Effector memory CD4-positive, alpha-beta T cell (primary cell): ENCODE results near the gene ZNF226.
"Not testable (repeated sequence)": the region's sequence is repeated elsewhere in the genome, so short reads cannot be mapped to it uniquely, and the experiment has no call there.

Experiments used
- DNase-seq, 3 donors: peaks; one replicate each; pipeline ENCODE4 v3.0.0-alpha.2; 2020
- H3K27ac ChIP-seq: 2 replicates; pipeline ENCODE4 v1.7.0; 2013; ENCODE audit warnings: mild to moderate bottlenecking, low read length, moderate library complexity; ENCODE audit not compliant: insufficient read depth, poor library complexity, severe bottlenecking
- H3K27me3 ChIP-seq: replicated peaks from 2 replicates; pipeline ENCODE4 v1.7.0; 2013; ENCODE audit warnings: mild to moderate bottlenecking, low read length; ENCODE audit not compliant: insufficient read depth, control insufficient read depth, poor library complexity, severe bottlenecking
- H3K36me3 ChIP-seq: 2 replicates; pipeline ENCODE4 v1.7.0; 2013; ENCODE audit warnings: mild to moderate bottlenecking, low read length, moderate library complexity; ENCODE audit not compliant: control insufficient read depth, insufficient read depth
- H3K4me1 ChIP-seq: 2 replicates; pipeline ENCODE4 v1.7.0; 2013; ENCODE audit warnings: low read length, mild to moderate bottlenecking; ENCODE audit not compliant: control insufficient read depth, insufficient read depth, poor library complexity, severe bottlenecking
- H3K4me3 ChIP-seq: 2 replicates; pipeline ENCODE4 v1.7.0; 2013; ENCODE audit warnings: low read length, low read depth, mild to moderate bottlenecking; ENCODE audit not compliant: insufficient read depth, poor library complexity, severe bottlenecking
- H3K9me3 ChIP-seq: 2 replicates; pipeline ENCODE4 v1.7.0; 2013; ENCODE audit warnings: mild to moderate bottlenecking, low read length, moderate library complexity; ENCODE audit not compliant: control insufficient read depth
- total RNA-seq, 3 donors: gene quantifications; one replicate each; lab custom pipeline; 2026; lab: John Stamatoyannopoulos, UW

The ZNF226 gene
- 10.3 to 12.2 (median 11.1) reads per million in 3 donors for total RNA-seq

DNA sequence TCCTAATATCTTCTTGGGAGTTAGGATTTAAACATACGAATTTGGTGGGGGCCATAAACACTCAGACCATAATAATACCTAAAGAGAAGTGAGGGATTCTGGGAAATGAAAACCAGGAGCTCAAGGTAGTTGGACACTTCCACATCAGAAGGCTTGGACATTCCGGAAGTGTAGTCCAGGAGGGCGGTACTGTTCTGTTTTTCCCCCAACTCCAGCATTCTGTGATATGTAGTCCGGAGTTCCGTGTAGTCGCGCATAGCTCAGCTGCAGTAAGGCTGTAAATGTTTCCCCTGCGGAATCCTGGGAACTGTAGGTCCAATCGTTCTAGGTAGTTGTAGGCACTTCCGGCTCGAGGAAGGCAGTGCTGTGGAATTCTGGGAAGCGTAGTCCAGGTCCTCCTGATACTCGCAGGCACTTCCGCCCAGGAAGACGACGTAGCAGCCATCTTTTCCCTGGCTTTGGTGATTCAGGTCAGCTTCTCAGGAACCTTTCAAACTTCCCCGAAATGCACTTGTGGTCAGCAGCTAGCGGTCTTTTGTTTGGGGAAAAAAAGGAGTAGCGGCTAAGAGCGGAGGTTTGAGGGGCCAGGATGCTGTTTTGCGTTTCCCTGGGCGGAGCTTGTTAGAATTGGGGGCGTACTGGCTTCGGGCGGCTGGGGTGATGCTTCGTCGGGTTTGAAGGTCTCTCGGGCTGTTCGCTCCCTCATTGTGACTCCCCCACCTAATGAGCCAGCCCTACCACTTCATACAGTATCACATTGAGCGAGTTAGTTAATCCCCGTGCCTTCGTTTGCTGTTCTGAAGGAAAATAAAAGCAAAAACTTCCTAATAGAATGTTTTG, at the start of gene ZNF226:
Gene ZNF226, plus strand, starts transcription at position 428 of the 840 bp plus-strand sequence. CDS start 4,981 bp downstream, outside the sequence.
- Histone ChIP-seq H3K4me1 (peaks cover 8% of the 10 kb centered on the region), H3K36me3 (peaks cover 29% of the 10 kb centered on the region), H3K9me3 (no peaks in the 10 kb centered on the region), H3K4me3 (peak within 1 kb of the TSS; percentile 87), H3K27ac (peak within 1 kb of the TSS; percentile 70), H3K27me3 (no peaks in the 10 kb centered on the region)
- peak; percentile 60 to 71 (median 70) for DNase-seq

DNA sequence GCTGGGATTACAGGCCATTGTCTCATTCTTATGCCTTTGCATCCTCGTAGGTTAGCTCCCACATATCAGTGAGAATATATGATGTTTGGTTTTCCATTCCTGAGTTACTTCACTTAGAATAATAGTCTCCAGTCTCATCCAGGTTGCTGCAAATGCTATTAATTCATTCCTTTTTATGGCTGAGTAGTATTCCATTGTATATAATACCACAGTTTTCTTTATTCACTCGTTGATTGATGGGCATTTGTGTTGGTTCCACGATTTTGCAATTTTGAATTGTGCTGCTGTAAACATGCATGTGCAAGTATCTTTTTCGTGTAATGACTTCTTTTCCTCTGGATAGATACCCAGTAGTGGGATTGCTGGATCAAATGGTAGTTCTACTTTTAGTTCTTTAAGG, 43.7 kb upstream of the ZNF226 start:
- H3K27me3 ChIP-seq, DNase-seq, H3K27ac ChIP-seq, H3K9me3 ChIP-seq, H3K4me3 ChIP-seq, H3K4me1 ChIP-seq: not testable (repeated sequence)
- peaks cover 52% of the 10 kb centered on the region for H3K36me3 ChIP-seq

GRCh38 chr19:44131955-44132354, 32.9 kb upstream of the ZNF226 start:
- Histone ChIP-seq H3K4me1 (no peaks in the 10 kb centered on the region), H3K4me3 (no peak overlapping the region), H3K27ac (no peak overlapping the region), H3K27me3 (no peaks in the 10 kb centered on the region), H3K36me3 (peaks cover 35% of the 10 kb centered on the region), H3K9me3 (peaks cover 17% of the 10 kb centered on the region)
- DNase-seq, result no peak

DNA sequence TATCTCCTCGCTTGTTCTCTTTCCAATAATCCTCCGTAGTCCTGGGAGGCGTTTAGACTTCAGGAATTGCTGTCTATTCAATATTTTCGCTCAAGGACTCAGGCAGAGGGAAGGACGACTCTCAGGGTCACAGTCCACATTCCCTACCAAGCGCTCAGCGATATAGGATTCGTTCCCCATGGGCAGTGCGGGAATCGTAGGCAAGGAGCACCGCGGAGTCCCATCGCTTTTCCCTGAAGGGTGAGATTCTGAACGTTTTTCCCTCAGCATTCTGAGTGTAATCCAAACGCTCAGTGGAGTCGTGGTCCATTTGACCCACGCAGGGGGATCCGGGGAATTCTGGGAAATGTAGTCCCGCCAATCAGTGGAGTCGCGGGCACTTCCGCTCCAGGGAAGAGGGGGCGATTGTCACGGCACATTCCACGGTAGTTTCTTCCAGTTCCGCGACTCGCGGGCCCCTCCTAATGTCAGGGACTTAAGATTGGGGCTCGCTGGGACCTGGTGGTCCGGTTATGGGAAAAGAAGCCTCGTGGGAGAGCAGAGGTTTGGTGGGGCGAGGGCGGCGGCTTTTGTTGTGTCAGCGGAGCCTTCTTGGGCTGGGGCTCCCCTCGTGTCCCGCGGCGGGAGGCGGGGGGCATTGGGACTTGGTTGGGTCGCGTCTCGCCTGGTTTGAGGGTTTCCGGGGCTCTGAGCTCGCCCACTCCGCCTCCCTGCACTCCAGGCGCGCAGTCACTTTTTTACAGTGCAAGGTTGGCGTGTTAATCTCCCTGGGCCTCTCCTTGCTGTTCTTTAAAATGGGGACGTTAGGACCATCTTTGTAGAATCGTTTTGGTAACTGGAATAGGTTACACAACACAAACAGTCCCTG, 23.5 kb upstream of the ZNF226 start, which contains the start of gene ZNF234:
Gene ZNF234, plus strand, starts transcription at position 364 of the 868 bp plus-strand sequence. CDS start 3,079 bp downstream, outside the sequence.
- Histone ChIP-seq H3K27me3 (no peaks in the 10 kb centered on the region), H3K4me3 (peak within 1 kb of the TSS; percentile 96)
- peak; percentile 42 to 55 (median 52) for DNase-seq

DNA sequence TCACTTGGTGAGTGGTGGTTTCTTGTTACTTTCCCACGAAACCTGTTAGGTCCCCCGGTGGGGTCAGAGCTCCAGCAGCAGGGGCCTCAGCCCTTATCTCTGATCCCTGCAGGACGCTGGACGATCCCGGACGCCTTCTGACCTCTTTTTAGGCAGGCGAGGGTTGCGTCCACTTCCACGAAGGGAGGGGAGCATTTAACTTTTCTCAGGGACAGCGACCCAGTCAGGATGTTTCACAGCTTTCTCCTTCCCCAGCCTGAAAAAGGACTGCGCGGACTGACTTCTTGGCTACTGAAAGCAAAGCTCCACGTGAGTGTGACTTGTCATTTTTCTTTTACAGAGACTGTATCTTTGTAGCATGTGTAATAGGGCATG, 22.9 kb upstream of the ZNF226 start:
- H3K9me3 ChIP-seq, result no peaks in the 10 kb centered on the region
- DNase-seq, result no peak
- no peak overlapping the region for H3K27ac ChIP-seq
- H3K4me1 ChIP-seq, result peaks cover 8% of the 10 kb centered on the region
- peaks cover 11% of the 10 kb centered on the region for H3K36me3 ChIP-seq
- no peaks in the 10 kb centered on the region for H3K27me3 ChIP-seq
- H3K4me3 ChIP-seq, result peak overlapping the region; percentile 96

More for the DNA sequence above, 23.5 kb upstream of the ZNF226 start, which contains the start of gene ZNF234:
- H3K9me3 ChIP-seq, result no peaks in the 10 kb centered on the region
- H3K36me3 ChIP-seq, result peaks cover 11% of the 10 kb centered on the region
- H3K27ac ChIP-seq, result no peak within 1 kb of the TSS
- H3K4me1 ChIP-seq, result peaks cover 8% of the 10 kb centered on the region

DNA sequence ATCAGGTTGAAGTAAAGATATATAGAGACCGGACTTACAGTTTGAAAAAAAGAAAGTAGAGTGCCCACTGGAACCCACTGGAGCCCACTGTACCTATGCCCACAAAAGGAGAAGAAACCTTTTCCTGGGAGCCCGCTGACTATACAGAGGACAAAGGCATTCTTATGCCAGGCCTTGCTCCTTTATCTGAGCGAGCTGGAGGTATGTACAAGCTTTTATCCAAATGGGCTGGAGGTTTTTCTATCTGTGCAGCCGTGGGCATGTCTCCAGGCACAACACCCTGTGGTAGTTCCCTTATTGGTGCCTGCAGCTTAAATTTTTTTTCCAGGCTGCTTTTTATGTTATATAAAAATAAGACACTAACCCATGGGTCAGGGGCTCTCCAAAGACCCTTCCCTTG, 15.1 kb upstream of the ZNF226 start:
- Histone ChIP-seq H3K36me3 (peaks cover 67% of the 10 kb centered on the region), H3K27ac (no peak overlapping the region), H3K27me3 (no peaks in the 10 kb centered on the region), H3K9me3 (no peaks in the 10 kb centered on the region), H3K4me1 (no peaks in the 10 kb centered on the region), H3K4me3 (no peak overlapping the region)
- no peak for DNase-seq

DNA sequence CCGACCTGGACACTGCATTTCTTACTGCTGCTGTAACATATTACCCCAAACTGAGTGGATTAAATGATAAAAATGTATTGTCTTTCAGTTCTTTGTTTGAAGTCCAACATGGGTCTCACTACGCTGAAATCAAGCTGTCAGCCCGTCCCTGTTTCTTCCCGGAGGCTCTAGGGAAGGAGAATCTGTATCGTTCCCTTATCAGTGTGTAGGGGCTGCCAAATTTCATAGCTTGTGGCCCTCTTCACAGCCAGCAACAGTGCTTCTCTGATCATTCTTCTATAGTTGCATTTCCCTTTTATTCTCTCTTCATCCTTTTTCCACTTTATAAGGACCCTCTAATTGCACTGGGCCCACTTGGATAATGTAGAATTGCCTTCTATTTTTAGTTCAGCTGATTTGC, 13.4 kb upstream of the ZNF226 start:
- Histone ChIP-seq H3K27me3 (no peaks in the 10 kb centered on the region), H3K27ac (no peak overlapping the region), H3K4me1 (no peaks in the 10 kb centered on the region), H3K4me3 (no peak overlapping the region), H3K36me3 (peaks cover 67% of the 10 kb centered on the region), H3K9me3 (peaks cover 7% of the 10 kb centered on the region)
- DNase-seq, result no peak

GRCh38 chr19:44156475-44156874, 8.4 kb upstream of the ZNF226 start:
- H3K36me3 ChIP-seq, result peaks cover 40% of the 10 kb centered on the region
- H3K9me3 ChIP-seq, result peaks cover 24% of the 10 kb centered on the region

DNA sequence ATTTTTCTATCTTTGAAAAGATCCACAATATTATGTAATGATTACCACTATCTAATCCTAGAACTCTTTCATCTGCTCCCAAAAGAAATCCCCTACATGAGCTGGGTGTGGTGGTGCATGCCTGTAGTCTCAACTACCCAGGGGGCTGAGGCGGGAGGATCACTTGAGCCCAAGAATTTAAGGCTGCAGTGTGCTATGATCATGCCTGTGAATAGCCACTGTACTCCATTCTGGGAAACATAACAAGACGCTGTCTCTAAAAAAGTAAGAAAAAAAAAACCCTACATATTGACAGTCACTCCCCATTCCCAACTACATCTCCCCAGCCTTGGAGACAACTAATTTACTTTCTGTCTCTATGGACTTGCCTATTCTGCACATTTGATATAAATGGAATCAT, 1.1 kb upstream of the ZNF226 start:
- DNase-seq, result no peak
- H3K4me1 ChIP-seq, result peaks cover 8% of the 10 kb centered on the region
- H3K9me3 ChIP-seq, result peaks cover 4% of the 10 kb centered on the region
- H3K27me3 ChIP-seq, result no peaks in the 10 kb centered on the region
- no peak overlapping the region for H3K4me3 ChIP-seq
- no peak overlapping the region for H3K27ac ChIP-seq
- H3K36me3 ChIP-seq, result peaks cover 18% of the 10 kb centered on the region

More at GRCh38 chr19:44156475-44156874, 8.4 kb upstream of the ZNF226 start:
- Histone ChIP-seq H3K27ac (no peak overlapping the region), H3K4me1 (no peaks in the 10 kb centered on the region), H3K4me3 (no peak overlapping the region), H3K27me3 (no peaks in the 10 kb centered on the region)
- no peak for DNase-seq
